Ishikawa (cell line): Measurements from ENCODE around the gene RBM11.

Experiments used
- CEBPB ChIP-seq: IDR thresholded peaks from 2 replicates; pipeline ENCODE4 v1.6.1; 2012
- CREB1 ChIP-seq: IDR thresholded peaks from 2 replicates; pipeline ENCODE4 v1.6.1; 2012; ENCODE audit warnings: low read depth
- EP300 ChIP-seq: IDR thresholded peaks from 2 replicates; pipeline ENCODE4 v1.6.1; 2012; ENCODE audit warnings: borderline replicate concordance
- FOXM1 ChIP-seq: IDR thresholded peaks from 2 replicates; pipeline ENCODE4 v1.6.1; 2012; ENCODE audit warnings: low read depth, borderline replicate concordance
- NFIC ChIP-seq: IDR thresholded peaks from 2 replicates; pipeline ENCODE4 v1.6.1; 2012
- RAD21 ChIP-seq: IDR thresholded peaks from 2 replicates; pipeline ENCODE4 v1.6.1; 2012; ENCODE audit warnings: low read depth
- TAF1 ChIP-seq: IDR thresholded peaks from 2 replicates; pipeline ENCODE4 v1.6.1; 2012; ENCODE audit warnings: low read depth, mild to moderate bottlenecking
- YY1 ChIP-seq: IDR thresholded peaks from 2 replicates; pipeline ENCODE4 v1.6.1; 2012; ENCODE audit warnings: low read depth
- ZBTB7A ChIP-seq: IDR thresholded peaks from 2 replicates; pipeline ENCODE4 v1.6.1; 2012; ENCODE audit warnings: low read depth
- TF ChIP-seq, protein P1 (sequence below): IDR thresholded peaks from 2 replicates; pipeline ENCODE4 v1.6.1; 2012; ENCODE audit warnings: low read depth, mild to moderate bottlenecking
- TF ChIP-seq, protein P2 (sequence below): IDR thresholded peaks from 2 replicates; pipeline ENCODE4 v1.6.1; 2012
- TF ChIP-seq, protein P3 (sequence below): IDR thresholded peaks from 2 replicates; pipeline ENCODE4 v1.6.1; 2012

DNA sequence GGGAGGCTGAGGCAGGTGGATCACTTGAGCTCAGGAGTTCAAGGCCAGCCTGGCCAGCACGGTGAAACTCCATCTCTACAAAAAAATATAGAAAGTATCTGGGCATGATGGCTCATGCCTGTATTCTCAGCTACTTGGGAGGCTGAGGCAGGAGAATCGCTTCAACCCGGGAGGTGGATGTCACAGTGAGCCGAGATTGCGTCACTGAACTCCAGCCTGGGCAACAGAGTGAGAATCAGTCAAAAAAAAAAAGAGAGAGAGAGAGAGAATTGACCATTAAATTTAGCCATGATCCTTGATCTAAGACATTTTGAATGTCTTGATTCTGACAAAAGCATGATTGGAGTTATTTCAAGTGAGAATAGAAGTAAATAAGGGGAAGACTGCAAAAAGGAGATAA, 19.1 kb downstream of the RBM11 start:
- no peak for TF ChIP-seq RAD21
- no peak for TF ChIP-seq FOXM1
- no peak for TF ChIP-seq CEBPB
- TF ChIP-seq, protein P1, sequence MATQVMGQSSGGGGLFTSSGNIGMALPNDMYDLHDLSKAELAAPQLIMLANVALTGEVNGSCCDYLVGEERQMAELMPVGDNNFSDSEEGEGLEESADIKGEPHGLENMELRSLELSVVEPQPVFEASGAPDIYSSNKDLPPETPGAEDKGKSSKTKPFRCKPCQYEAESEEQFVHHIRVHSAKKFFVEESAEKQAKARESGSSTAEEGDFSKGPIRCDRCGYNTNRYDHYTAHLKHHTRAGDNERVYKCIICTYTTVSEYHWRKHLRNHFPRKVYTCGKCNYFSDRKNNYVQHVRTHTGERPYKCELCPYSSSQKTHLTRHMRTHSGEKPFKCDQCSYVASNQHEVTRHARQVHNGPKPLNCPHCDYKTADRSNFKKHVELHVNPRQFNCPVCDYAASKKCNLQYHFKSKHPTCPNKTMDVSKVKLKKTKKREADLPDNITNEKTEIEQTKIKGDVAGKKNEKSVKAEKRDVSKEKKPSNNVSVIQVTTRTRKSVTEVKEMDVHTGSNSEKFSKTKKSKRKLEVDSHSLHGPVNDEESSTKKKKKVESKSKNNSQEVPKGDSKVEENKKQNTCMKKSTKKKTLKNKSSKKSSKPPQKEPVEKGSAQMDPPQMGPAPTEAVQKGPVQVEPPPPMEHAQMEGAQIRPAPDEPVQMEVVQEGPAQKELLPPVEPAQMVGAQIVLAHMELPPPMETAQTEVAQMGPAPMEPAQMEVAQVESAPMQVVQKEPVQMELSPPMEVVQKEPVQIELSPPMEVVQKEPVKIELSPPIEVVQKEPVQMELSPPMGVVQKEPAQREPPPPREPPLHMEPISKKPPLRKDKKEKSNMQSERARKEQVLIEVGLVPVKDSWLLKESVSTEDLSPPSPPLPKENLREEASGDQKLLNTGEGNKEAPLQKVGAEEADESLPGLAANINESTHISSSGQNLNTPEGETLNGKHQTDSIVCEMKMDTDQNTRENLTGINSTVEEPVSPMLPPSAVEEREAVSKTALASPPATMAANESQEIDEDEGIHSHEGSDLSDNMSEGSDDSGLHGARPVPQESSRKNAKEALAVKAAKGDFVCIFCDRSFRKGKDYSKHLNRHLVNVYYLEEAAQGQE, result no peak
- no peak for TF ChIP-seq EP300
- TF ChIP-seq TAF1, result no peak
- TF ChIP-seq NFIC, result no peak
- no peak for TF ChIP-seq YY1
- TF ChIP-seq ZBTB7A, result no peak
- TF ChIP-seq CREB1, result no peak
- TF ChIP-seq, protein P2, sequence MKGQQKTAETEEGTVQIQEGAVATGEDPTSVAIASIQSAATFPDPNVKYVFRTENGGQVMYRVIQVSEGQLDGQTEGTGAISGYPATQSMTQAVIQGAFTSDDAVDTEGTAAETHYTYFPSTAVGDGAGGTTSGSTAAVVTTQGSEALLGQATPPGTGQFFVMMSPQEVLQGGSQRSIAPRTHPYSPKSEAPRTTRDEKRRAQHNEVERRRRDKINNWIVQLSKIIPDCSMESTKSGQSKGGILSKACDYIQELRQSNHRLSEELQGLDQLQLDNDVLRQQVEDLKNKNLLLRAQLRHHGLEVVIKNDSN, result no peak
- TF ChIP-seq, protein P3, sequence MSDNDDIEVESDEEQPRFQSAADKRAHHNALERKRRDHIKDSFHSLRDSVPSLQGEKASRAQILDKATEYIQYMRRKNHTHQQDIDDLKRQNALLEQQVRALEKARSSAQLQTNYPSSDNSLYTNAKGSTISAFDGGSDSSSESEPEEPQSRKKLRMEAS, result no peak
